Type B pancreatic cell (in vitro differentiated cells): ENCODE measurements around the gene TBC1D1. TPM values are rescaled to one million over a fixed set of nuclear protein-coding genes. Genes with fewer than 3 reads are reported as not detected.

Experiments
- DNase-seq: peaks from one replicate; pipeline ENCODE4 v3.0.0; 2021; ENCODE audit warnings: mixed read lengths; ENCODE audit not compliant: unreplicated experiment; ENCODE audit errors: extremely low spot score
- H3K27ac Mint-ChIP-seq: 2 replicates; pipeline ENCODE4 v1.8.0; 2021; ENCODE audit warnings: mild to moderate bottlenecking, mixed read lengths
- H3K27me3 Mint-ChIP-seq: 2 replicates; pipeline ENCODE4 v1.8.0; 2021; ENCODE audit warnings: mixed read lengths
- H3K36me3 Mint-ChIP-seq: 2 replicates; pipeline ENCODE4 v1.8.0; 2021; ENCODE audit warnings: mixed read lengths
- H3K4me1 Mint-ChIP-seq: one replicate; pipeline ENCODE4 v1.8.0; 2021; ENCODE audit warnings: mixed read lengths; ENCODE audit not compliant: unreplicated experiment
- H3K4me3 Mint-ChIP-seq: 2 replicates; pipeline ENCODE4 v1.8.0; 2021; ENCODE audit warnings: mild to moderate bottlenecking, mixed read lengths
- H3K9me3 Mint-ChIP-seq: 2 replicates; pipeline ENCODE4 v1.8.0; 2021; ENCODE audit warnings: mixed read lengths
- CTCF ChIP-seq: fragments of 200-600 bp; sonication (generic); conservative IDR thresholded peaks from 2 replicates; pipeline ENCODE4 v1.5.0; 2021; ENCODE audit warnings: antibody characterized with exemption, mild to moderate bottlenecking
- total RNA-seq: library from RNA; stranded (reverse); gene quantifications from 2 replicates; pipeline ENCODE4 v1.2.1, GENCODE V29; 2021; ENCODE audit warnings: low replicate concordance

TBC1D1 gene
- total RNA-seq, 1 donor from 2014 or later = 110 TPM

GRCh38 chr4:38090455-38091246 lies 199.8 kb downstream of the TBC1D1 start:
- no peak overlapping the region for H3K4me3 Mint-ChIP-seq
- peak overlapping the region; percentile 17 for H3K27ac Mint-ChIP-seq
- no peaks in the 10 kb centered on the region for H3K27me3 Mint-ChIP-seq
- peaks cover 5% of the 10 kb centered on the region for H3K9me3 Mint-ChIP-seq
- H3K36me3 Mint-ChIP-seq = peaks cover 34% of the 10 kb centered on the region
- no peak for TF ChIP-seq CTCF
- no peak for DNase-seq
- peaks cover 46% of the 10 kb centered on the region for H3K4me1 Mint-ChIP-seq

- H3K4me1 Mint-ChIP-seq = peaks cover 36% of the 10 kb centered on the region
- TF ChIP-seq CTCF = no peak
- H3K36me3 Mint-ChIP-seq = peaks cover 35% of the 10 kb centered on the region
- no peak overlapping the region for H3K27ac Mint-ChIP-seq
- no peak overlapping the region for H3K4me3 Mint-ChIP-seq
- no peak for DNase-seq
- peaks cover 5% of the 10 kb centered on the region for H3K9me3 Mint-ChIP-seq
- no peaks in the 10 kb centered on the region for H3K27me3 Mint-ChIP-seq
Measured at GRCh38 chr4:38091636-38092035, 200.8 kb downstream of the TBC1D1 start.

GRCh38 chr4:38092701-38093100 lies 201.8 kb downstream of the TBC1D1 start:
- peaks cover 29% of the 10 kb centered on the region for H3K4me1 Mint-ChIP-seq
- no peaks in the 10 kb centered on the region for H3K27me3 Mint-ChIP-seq
- H3K27ac Mint-ChIP-seq = peak overlapping the region; percentile 40
- no peak for TF ChIP-seq CTCF
- no peak for DNase-seq
- H3K36me3 Mint-ChIP-seq = peaks cover 28% of the 10 kb centered on the region
- H3K4me3 Mint-ChIP-seq = no peak overlapping the region
- peaks cover 5% of the 10 kb centered on the region for H3K9me3 Mint-ChIP-seq

- peaks cover 38% of the 10 kb centered on the region for H3K36me3 Mint-ChIP-seq
- no peak for DNase-seq
- peaks cover 5% of the 10 kb centered on the region for H3K9me3 Mint-ChIP-seq
- no peak for TF ChIP-seq CTCF
- no peaks in the 10 kb centered on the region for H3K27me3 Mint-ChIP-seq
- H3K27ac Mint-ChIP-seq = no peak overlapping the region
- peaks cover 24% of the 10 kb centered on the region for H3K4me1 Mint-ChIP-seq
- no peak overlapping the region for H3K4me3 Mint-ChIP-seq
Measured at GRCh38 chr4:38094419-38094818, 203.5 kb downstream of the TBC1D1 start.

GRCh38 chr4:38095691-38096090 lies 204.8 kb downstream of the TBC1D1 start:
- no peak overlapping the region for H3K27ac Mint-ChIP-seq
- TF ChIP-seq CTCF = no peak

More at GRCh38 chr4:38095691-38096090, 204.8 kb downstream of the TBC1D1 start:
- no peak for DNase-seq
- Mint-ChIP-seq H3K4me3 (no peak overlapping the region), H3K36me3 (peaks cover 39% of the 10 kb centered on the region), H3K27me3 (no peaks in the 10 kb centered on the region), H3K9me3 (peaks cover 5% of the 10 kb centered on the region), H3K4me1 (peaks cover 14% of the 10 kb centered on the region)
